NK-92 (cell line): ENCODE results near the gene PERCC1.

ENCODE experiments used
- DNase-seq: peaks from one replicate; lab custom pipeline; 2025; ENCODE audit not compliant: unreplicated experiment; lab: John Stamatoyannopoulos, UW

PERCC1 gene

GRCh38 chr16:1448536-1449116, 17.7 kb downstream of the PERCC1 start:
- no peak for DNase-seq

GRCh38 chr16:1449201-1449788, 18.4 kb downstream of the PERCC1 start:
- DNase-seq = no peak

GRCh38 chr16:1450218-1450617, 19.3 kb downstream of the PERCC1 start:
- no peak for DNase-seq

GRCh38 chr16:1450841-1451240, 20.0 kb downstream of the PERCC1 start:
- DNase-seq = no peak

GRCh38 chr16:1451702-1452392, 21.0 kb downstream of the PERCC1 start:
- DNase-seq = no peak

- DNase-seq = no peak
These were observed 21.7 kb downstream of the PERCC1 start for GRCh38 chr16:1452530-1452929.

- no peak for DNase-seq
These were observed 22.4 kb downstream of the PERCC1 start for GRCh38 chr16:1453316-1453715.

- no peak for DNase-seq
These were observed 23.7 kb downstream of the PERCC1 start for GRCh38 chr16:1454561-1454960.

GRCh38 chr16:1455190-1456171, 24.6 kb downstream of the PERCC1 start:
- no peak for DNase-seq

- DNase-seq = no peak
These were observed 26.1 kb downstream of the PERCC1 start for GRCh38 chr16:1456951-1457350.

- DNase-seq = no peak
These were observed 26.8 kb downstream of the PERCC1 start for GRCh38 chr16:1457489-1458245.

- no peak for DNase-seq
These were observed 27.6 kb downstream of the PERCC1 start for GRCh38 chr16:1458336-1458976.

GRCh38 chr16:1458977-1459341, 28.1 kb downstream of the PERCC1 start:
- DNase-seq = no peak

GRCh38 chr16:1459967-1460366, 29.1 kb downstream of the PERCC1 start:
- no peak for DNase-seq

GRCh38 chr16:1460602-1461138, 29.8 kb downstream of the PERCC1 start:
- no peak for DNase-seq

GRCh38 chr16:1461146-1461545, 30.3 kb downstream of the PERCC1 start:
- DNase-seq = no peak

- DNase-seq = no peak
These were observed 33.5 kb downstream of the PERCC1 start for GRCh38 chr16:1464196-1464893.

GRCh38 chr16:1464894-1465566, 34.2 kb downstream of the PERCC1 start:
- DNase-seq = no peak

GRCh38 chr16:1465567-1465915, 34.7 kb downstream of the PERCC1 start:
- no peak for DNase-seq
